Femur (tissue), 1 donor: Measurements from ENCODE around the gene TAF1B.

Source experiments
- DNase-seq: peaks from one replicate; pipeline ENCODE4 v3.0.0-alpha.2; 2017

The TAF1B gene

DNA sequence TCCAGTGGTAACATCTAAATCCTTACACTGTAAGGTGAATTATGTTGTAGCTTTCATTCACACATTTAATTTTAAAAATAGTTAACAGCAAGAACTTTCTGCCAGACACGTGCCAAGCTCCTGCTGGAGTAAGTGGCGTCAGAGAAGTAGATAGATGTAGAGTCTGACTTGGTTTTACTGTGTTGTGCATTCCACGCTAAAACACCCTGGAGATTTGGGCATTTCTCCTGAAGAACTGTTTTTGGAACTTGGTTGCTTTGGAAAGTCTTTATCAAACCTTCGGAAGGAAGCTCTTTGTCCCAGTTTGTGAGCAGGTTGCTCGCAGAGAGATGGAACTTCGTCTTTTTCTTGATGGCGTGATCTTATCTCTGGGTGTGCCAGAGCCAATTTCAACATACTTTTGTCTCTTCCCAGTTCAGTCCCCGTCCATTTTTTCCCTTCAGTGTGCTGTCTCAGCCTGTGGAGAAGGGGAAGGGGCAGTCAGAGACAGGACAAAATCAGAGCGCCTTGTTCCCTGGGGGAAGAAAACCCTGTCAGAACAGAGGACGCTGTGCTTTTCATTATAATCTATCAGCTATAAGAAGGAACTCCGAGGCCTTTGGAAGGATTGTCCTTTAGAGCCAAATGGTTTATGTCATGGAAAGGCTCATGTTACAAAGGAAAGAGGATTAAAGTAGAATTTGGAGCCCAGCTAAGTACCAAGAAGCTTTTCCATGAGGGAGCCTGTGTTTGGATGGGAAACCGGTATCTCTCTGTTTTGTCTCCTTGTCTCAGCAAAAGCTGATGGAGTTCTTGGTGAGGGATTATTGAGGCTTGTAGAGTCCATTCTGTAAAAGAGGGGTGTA, 127.1 kb downstream of the TAF1B start:
- DNase-seq = no peak

DNA sequence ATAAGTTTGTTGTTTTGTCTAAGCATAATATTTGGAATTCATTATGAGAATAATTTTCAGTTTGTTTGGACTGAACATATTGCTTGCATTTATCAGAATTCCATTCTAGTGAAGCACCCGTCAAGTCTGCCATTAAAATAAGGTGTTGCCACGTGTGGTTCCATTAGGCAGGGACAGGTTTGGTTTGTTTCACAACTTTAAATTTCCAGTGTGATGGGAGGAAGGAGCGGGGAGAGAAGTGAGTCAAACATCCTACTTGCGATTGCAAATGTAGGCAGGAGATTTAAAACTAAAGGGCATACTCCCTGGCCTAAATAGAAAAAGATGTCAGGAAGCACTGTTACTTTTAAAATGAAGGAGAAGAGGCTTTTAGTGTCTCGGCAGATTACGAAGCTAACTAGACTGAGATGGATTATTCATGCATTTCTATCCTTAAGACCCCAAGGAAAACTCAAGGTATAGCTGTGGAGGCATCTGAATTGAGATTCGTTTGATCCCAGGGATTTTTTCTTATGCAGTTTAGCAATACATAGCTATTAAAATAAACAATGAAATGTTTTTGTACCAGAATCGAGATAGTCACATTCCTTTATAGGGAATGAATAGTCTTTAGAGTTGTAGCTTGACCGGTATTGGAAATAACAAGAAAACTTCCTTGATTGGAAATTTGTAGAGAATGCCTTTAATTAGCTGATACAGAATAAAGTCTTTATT, 128.0 kb downstream of the TAF1B start:
- no peak for DNase-seq

DNA sequence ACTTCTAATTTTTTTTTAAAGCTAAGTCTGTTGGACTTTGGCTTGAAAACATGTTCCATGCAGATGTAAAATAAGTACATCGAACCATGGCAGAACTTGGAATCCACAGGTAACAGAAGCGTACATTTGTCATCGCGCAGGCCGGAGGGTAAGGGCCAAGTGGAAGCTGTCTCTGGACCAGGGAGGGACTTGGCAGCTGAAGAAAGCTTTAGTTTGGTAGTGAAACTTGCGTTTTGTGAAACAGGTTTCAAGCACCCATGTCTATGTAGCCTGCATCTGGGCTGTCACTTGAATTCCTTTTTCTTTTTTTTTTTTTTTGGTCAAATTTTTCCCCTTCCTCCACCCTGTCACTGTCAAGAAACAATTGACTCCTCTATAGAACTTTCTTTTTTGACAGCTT, 128.6 kb downstream of the TAF1B start:
- DNase-seq = no peak

DNA sequence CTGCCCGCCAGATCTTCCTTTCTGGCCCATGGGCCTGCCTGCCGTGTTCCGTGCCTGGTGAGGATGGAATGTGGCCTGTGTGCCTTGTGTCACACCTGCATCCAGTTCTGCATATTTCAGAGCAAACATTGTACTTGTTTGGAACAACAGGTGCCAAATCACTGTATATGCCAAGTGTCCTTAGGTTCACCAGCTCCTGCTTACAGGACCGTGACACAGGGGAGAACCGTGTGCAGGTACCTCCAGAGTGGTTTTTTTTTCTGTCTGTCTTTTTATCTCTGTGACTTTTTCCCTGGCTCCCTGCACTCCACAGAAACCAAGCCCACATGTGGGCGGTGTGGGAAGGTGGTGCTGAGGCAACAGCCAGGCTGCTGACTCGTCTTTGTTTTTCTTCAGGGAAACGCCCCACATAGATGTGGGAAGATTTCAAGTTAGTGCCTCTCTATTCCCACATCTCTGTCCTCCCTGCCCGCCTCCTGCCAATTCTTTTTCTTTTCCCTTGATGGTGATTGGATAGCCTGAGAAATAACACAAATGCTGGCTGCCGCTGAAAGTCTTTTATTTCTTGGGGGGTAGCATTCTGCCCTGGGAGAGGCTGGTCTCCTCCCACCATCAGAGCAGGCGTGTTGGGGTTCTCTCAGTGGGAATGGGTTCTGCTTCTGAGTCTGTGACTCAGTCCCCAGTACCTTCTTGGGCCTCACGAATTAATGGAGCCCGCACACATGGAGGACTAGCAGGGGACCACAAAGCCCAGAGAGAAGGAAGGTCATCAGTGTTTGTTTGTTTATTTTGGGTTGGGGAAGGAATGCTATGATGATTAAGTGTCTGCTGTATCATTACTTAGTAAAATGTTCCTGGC, 129.6 kb downstream of the TAF1B start:
- no peak for DNase-seq

DNA sequence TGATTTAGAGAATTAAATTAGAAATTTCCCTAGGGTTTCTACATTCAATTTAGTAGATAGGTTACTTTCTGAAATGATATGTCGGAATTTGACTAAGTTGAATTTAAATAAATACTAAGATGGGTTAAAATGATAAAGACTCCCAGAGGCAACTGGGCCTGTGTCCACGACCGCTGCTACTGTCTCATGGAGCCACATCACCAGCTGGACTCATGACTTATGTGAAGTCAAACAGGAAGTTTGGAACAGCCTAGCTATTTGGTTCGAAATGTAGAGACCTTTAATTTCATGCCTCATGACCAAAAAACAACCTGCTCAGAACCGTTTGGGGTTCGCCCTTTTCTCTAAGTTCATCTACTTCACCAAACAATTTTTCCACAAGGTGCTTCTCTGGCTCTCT, 130.4 kb downstream of the TAF1B start:
- DNase-seq = no peak

DNA sequence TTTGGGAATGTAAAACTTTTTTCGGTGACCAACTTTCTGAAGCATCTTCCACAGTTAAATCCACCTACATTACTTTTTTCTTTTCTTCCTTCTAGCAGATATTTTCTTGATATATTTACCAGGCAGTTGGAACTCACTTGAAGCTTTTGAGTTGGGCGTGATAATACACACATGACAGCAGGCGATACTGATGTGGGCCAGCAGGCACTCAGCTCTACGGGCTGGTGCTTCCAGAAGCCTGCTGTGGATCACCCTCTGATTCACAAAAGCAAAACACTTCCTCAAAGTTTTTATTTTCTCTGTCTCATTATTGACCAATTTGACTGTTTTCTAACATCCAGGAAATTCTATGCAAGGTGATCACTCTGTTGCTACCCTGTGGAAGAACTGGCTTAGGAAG, 131.1 kb downstream of the TAF1B start:
- DNase-seq = no peak

DNA sequence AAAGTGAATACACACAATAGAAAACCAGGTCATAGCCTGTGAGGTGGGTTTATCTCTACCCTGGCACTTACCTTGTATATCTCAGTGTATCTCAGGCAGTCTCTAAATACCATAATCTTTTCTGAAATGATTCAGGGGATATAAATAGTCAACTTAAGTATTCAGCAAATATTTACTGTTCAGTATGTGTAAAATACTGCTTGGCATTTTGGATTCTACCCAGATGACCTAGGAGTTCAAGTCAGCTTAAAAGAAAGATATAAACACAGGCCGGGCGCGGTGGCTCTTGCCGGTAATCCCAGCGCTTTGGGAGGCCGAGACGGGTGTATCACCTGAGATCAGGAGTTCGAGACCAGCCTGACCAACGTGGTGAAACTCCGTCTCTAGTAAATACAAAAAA, 132.1 kb downstream of the TAF1B start:
- DNase-seq = no peak

DNA sequence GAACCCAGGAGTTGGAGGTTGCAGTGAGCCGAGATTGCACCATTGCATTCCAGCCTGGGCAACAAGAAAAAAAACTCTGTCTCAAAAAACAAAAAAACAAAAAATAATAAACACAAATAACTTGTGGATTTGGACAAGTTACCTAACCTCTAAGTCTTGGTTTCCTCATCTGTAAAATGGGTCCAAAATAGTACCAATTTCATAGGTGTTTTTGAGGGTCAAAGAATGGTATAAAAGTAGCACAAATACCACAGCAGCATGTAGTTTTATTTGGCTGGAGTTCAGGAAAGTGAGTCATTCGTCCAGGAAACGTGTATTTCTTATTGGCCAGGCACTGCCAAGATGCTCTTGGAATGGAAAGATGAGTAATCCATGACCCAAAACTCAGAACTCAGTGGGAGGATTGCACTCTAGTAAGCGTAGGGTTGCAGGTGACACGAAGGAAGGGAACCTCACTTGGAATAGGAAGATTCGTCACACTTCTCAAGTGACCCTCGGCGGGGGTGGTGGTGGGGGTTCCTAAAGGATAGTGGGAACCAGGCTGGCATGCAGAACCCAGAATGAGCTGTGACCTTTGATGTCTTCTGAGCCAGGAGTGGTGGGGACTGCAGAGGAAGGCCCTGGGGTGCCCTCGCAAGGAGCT, 132.7 kb downstream of the TAF1B start:
- no peak for DNase-seq

DNA sequence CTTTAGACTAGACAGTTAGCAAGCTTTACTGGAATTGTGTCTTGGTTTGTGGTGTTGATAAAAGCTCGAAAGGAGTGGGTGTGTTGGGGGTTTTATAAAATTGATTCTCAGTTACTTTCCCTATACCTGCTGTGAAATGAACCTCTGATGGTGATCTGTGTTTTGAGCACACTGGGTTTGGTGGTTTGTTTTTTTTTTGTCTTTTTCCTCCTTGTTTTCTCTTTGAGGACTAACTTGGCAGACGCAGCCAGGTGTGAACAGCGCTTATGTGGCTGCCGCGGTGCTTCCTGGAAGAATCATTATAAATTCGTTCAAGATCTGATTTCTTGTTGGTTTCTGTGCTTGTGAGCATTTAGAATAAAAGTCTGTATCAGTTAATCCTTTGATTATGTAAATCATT, 136.7 kb downstream of the TAF1B start:
- no peak for DNase-seq

DNA sequence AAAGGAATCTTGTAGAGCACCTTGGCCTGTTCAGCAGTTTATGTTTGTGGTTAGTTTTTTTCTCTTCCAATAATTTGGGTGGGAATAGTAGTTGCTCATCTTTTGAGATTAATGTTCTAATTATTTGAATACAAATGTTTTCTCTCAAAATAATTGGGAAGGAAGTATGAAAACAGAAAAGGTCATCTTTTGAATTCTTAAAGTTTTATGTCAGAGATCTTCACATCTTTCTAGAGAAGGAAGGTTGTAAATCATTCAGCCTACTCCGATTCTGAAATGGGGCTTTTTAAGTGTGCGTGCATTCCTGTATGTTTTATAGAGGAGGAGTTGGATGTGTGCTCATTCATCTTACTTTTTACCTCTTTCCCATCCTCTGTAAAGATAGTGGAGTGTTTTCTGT, 137.2 kb downstream of the TAF1B start:
- DNase-seq = no peak

DNA sequence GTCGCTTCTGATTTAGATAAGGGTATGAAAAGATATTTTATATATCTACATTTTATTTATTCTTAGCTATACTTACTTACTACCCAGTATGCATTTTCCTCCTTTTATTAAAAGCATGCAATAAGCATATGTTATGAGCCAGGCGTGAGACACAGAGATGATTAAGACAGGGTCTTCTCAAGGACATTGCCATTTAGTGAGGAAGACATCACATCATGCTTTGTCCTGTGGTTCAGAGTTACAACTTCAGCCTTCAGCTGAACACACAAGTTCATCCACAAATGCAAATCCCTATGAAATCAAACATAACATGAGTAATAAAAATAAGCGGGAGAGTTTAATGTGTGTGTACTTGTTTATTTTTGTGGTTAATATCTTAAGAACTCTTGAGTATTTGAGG, 138.4 kb downstream of the TAF1B start:
- DNase-seq = no peak

DNA sequence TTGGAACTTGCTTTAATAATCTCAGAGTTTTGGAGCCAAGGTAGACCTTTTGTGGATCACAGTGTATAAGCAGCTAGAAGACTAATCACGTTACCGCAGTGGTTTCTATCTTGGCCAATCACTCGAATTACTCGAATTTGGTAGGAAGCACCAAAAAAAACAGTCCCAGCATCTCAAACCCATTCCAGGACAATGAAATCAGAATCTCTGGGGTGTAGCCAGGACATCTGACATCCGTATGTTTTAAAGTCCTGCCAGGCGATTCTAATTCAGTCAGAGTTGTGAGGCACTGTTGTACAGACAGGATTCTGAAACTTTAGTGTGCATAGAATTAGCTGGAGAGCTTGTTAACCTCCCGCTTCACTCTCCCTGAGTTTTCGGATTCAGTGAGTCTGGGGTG, 139.0 kb downstream of the TAF1B start:
- DNase-seq = peak; percentile 62

DNA sequence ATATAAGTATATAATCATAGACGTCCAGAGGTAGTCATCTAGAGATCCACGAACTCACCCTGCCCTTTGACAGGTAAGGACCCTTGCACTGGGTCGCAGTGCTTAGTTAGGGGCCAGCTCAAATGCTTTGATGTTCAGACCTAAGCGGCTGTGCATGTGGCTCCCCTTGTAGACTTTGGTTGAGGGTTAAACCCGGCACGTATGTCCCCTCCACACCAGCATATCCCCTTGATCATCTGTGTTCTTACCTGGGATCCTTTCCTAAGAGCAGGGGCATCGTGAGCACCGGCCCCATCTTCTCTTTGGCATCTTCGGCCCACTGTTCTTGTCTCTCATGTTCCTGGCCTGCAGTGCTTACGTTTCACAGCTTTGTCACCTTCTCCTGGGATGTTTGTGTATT, 139.6 kb downstream of the TAF1B start:
- no peak for DNase-seq

DNA sequence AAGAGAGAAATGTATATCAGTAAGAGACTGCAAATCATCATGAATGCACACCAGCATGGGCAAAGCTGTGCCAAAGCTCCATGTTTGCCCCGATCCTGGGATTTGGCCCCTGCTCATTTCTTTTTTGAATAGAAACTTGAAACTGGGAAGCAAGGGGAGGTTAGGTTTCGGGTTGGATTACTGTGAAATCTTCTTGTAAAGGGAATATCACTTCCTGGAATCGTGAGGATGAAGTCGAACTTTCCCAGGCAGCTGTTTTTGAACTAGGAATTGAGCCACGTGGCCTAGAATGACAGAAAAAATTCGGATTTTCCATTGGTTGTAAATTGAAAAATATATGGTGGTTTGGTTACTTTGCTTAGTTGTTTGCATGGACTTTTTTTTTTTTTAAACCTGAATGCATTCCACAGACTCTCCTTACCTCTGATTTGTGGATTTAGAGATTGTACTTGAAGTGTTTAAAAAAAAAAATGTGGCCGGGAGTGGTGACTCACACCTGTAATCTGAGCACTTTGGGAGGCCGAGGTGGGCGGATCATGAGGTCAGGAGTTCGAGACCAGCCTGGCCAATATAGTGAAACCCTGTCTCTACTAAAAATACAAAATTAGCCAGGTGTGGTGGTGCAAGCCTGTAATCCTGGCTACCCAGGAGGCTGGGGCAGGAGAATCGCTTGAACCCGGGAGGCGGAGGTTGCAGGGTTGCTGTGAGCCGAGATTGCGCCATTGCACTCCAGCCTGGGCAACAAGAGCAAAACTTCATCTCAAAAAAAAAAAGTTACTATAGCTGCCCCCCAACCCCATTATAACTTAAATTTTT, 140.3 kb downstream of the TAF1B start:
- DNase-seq = no peak
